Duodenal mucosa (tissue), 2 donors: ENCODE data around the gene TMEM63C.

Source experiments
- H3K27ac ChIP-seq: one replicate; pipeline ENCODE4 v1.7.0; 2013; ENCODE audit warnings: low read depth, low read length
- H3K27me3 ChIP-seq, 2 donors: one replicate each; pipeline ENCODE4 v1.7.0; 2013; ENCODE audit warnings: low read length in 2 of 2, control low read depth in 1 of 2; ENCODE audit not compliant: insufficient read depth in 2 of 2, control insufficient read depth in 1 of 2
- H3K36me3 ChIP-seq, 2 donors: one replicate each; pipeline ENCODE4 v1.7.0; 2013; ENCODE audit warnings: low read length in 2 of 2, control low read depth in 1 of 2; ENCODE audit not compliant: insufficient read depth in 2 of 2, control insufficient read depth in 1 of 2
- H3K4me1 ChIP-seq, 2 donors: one replicate each; pipeline ENCODE4 v1.7.0; 2013; ENCODE audit warnings: low read length in 2 of 2, control low read depth in 1 of 2; ENCODE audit not compliant: insufficient read depth in 2 of 2, control insufficient read depth in 1 of 2
- H3K4me3 ChIP-seq, 2 donors: one replicate each; pipeline ENCODE4 v1.7.0; 2013; ENCODE audit warnings: low read length in 2 of 2, low read depth in 1 of 2
- H3K9ac ChIP-seq, 2 donors: one replicate each; pipeline ENCODE4 v1.7.0; 2013; ENCODE audit warnings: low read length in 2 of 2, low read depth in 1 of 2
- H3K9me3 ChIP-seq, 2 donors: one replicate each; pipeline ENCODE4 v1.7.0; 2013; ENCODE audit warnings: low read length in 2 of 2, control low read depth in 1 of 2; ENCODE audit not compliant: control insufficient read depth in 1 of 2

TMEM63C gene

GRCh38 chr14:77181603-77182437 lies at the start of gene TMEM63C:
TSS of gene TMEM63C (plus strand) at chr14:77181798. CDS start at chr14:77218814, 37,016 bp downstream.
- Histone ChIP-seq H3K36me3 (no peaks in the 10 kb centered on the region), H3K4me1 (peaks cover 15 to 31% of the 10 kb centered on the region in 2 donors), H3K4me3 (peak within 1 kb of the TSS; percentile 51 to 64), H3K27ac (no peak within 1 kb of the TSS), H3K27me3 (peaks cover 19 to 25% of the 10 kb centered on the region in 2 donors), H3K9ac (peak within 1 kb of the TSS in 1 of 2 donors; percentile 19), H3K9me3 (no peaks in the 10 kb centered on the region)

GRCh38 chr14:77131871-77132486 lies 49.6 kb upstream of the TMEM63C start:
- Histone ChIP-seq H3K27me3 (peaks cover 35 to 37% of the 10 kb centered on the region in 2 donors), H3K36me3 (no peaks in the 10 kb centered on the region)

DNA sequence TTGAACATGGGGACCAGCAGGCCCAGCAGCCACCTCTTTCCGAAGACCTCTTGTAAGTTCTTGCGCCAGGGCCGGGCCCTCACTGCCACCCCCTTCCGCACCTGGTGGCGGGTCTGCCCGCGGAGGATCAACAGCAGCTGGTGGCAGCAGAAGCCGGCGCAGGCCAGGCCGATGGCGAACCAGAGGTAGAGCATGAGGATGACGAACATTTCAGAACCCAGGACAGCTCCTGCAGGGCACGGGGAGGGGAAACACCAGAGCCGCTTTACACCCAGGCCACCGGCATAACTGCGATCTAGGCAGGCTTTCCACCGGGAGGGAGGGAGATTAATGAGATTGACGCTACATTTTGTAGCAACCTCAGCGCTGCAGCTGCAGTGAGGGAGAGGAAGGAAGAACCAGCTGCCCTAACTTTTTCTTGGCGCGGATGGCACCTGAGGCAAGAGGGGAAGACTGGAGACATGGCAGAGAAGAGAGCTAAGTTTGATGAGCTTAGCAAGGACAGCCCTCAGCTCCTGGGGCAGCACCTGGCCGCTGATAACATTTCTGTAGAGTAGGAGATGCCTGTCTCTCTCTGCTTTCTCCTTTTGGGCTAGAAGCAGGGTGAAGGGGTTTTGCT lies 47.8 kb upstream of the TMEM63C start:
- H3K27ac ChIP-seq = no peak overlapping the region
- H3K9ac ChIP-seq = no peak overlapping the region
- H3K36me3 ChIP-seq = no peaks in the 10 kb centered on the region
- no peaks in the 10 kb centered on the region for H3K4me1 ChIP-seq
- no peak overlapping the region for H3K4me3 ChIP-seq
- peaks cover 37 to 40% of the 10 kb centered on the region in 2 donors for H3K27me3 ChIP-seq
- no peaks in the 10 kb centered on the region for H3K9me3 ChIP-seq

More at GRCh38 chr14:77131871-77132486, 49.6 kb upstream of the TMEM63C start:
- Histone ChIP-seq H3K9ac (no peak overlapping the region), H3K4me3 (no peak overlapping the region), H3K4me1 (no peaks in the 10 kb centered on the region), H3K9me3 (no peaks in the 10 kb centered on the region), H3K27ac (no peak overlapping the region)

DNA sequence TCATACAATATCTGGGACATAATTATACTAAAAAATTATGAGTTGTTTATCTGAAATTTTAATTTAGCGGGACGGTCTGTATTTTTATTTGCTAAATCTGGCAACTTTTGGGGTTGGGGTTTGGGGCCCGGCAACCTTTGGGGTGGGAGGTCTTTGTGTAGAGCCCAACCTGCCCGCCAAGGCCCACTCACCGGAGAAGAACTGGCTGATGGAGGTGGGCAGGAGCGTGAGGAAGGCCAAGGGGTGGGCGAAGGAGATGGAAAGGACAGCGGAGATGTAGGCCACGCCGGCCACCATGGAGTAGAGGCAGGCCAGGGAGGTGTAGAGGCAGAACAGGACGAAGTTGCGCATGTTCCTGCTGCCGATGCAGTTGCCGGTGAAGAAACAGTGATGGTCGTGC lies 42.6 kb upstream of the TMEM63C start:
- Histone ChIP-seq H3K9ac (no peak overlapping the region), H3K9me3 (no peaks in the 10 kb centered on the region), H3K27ac (no peak overlapping the region), H3K27me3 (peaks cover 66 to 71% of the 10 kb centered on the region in 2 donors), H3K4me3 (no peak overlapping the region), H3K36me3 (no peaks in the 10 kb centered on the region), H3K4me1 (no peaks in the 10 kb centered on the region)

DNA sequence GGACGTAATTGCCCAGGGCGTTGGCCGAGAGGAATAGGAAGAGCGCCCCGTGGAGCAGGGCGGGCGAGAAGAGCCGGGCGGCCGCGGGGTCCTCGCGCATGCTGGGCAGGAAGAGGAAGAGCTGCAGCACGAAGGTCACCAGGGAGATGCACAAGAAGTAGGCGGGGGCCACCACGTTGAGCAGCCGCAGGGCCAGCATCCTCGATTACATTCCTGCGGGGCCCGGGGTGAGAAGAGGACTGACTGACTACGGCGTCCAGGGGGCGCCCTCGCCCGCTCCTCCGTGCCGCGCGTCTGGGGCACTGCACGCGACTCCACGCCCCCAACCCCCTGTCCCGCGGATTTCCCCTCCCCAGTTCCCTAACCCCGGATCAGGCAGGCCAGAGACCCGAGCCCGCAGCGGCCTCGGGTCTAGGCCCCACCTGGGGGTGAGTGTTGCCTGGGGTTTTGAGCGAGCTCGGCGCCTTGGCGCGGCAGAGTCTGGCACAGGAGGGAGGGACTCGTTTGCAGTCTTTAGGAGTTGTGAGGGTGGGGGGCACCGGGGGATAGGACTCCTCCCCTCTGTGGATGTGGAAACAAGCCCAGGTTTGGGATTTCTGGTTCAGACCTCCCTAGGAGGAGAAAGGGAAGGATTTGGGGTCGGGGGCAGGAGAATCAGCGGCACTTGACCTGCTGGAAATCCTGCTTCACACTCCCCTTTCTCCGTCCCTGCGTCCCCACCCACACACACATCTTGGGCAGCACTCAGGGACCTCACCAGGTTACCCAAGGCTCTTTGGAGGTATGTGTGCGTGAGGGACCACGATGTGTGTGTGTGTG lies 41.8 kb upstream of the TMEM63C start:
- H3K4me3 ChIP-seq = no peak overlapping the region
- no peak overlapping the region for H3K9ac ChIP-seq
- no peaks in the 10 kb centered on the region for H3K9me3 ChIP-seq
- H3K27ac ChIP-seq = no peak overlapping the region
- no peaks in the 10 kb centered on the region for H3K36me3 ChIP-seq
- no peaks in the 10 kb centered on the region for H3K4me1 ChIP-seq
- peaks cover 60 to 68% of the 10 kb centered on the region in 2 donors for H3K27me3 ChIP-seq

DNA sequence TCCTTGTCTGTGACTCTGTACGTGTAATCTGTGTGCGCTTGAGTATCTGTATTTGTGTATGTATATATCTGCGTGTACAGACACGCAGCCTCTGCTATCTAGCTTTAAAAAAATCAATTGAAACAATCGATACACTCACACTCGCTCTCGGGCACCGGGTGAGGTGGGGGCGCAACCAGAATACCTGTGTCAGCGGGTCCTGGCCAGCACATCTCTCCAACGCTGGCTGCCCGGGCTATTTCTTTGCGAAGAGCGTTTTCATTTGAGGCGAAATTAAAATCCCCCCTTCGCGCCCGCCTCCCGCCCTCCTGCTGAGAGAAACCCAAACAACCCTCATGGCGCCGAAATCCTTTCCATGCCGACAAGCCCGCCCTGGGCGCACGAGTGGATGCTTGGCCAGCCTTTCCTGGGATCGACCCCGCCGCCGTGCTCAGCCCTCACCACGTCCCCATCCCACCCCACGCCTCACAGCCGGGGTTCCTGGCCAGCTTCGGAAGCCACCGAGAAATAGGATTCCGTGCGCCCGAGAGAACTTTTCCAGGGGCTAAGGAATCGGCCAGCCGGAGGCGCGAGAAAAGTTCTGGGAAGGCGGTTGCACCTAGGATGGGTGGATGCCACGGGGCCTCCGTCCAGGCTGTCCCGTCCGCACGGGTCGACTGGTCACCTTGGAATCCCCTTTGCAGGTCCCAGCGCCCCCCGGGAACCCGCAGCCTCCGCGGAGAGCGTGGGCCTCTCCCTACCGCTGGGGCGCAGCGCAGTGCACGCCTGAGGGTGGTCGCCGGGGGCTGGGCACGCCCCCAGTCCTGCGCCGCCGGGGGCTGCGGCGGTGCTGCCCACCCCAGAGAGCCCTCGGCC lies 41.0 kb upstream of the TMEM63C start:
- Histone ChIP-seq H3K27me3 (peaks cover 60 to 68% of the 10 kb centered on the region in 2 donors), H3K9ac (no peak overlapping the region), H3K4me3 (peak overlapping the region in 1 of 2 donors; percentile 4), H3K9me3 (no peaks in the 10 kb centered on the region), H3K4me1 (no peaks in the 10 kb centered on the region), H3K36me3 (no peaks in the 10 kb centered on the region), H3K27ac (no peak overlapping the region)

- Histone ChIP-seq H3K9me3 (no peaks in the 10 kb centered on the region), H3K36me3 (no peaks in the 10 kb centered on the region), H3K27me3 (peaks cover 65 to 73% of the 10 kb centered on the region in 2 donors), H3K4me3 (peak within 1 kb of the TSS in 1 of 2 donors; percentile 4), H3K4me1 (no peaks in the 10 kb centered on the region), H3K27ac (no peak within 1 kb of the TSS), H3K9ac (no peak within 1 kb of the TSS)
These were observed 40.2 kb upstream of the TMEM63C start, which contains the start of gene ZDHHC22 for GRCh38 chr14:77141214-77142004. TSS of gene ZDHHC22 (minus strand) at chr14:77141791. CDS start at chr14:77139738, 2,053 bp downstream.

GRCh38 chr14:77142005-77142800 lies 39.4 kb upstream of the TMEM63C start:
- Histone ChIP-seq H3K27me3 (peaks cover 64 to 70% of the 10 kb centered on the region in 2 donors), H3K4me3 (no peak overlapping the region), H3K27ac (no peak overlapping the region), H3K36me3 (no peaks in the 10 kb centered on the region), H3K4me1 (no peaks in the 10 kb centered on the region), H3K9me3 (no peaks in the 10 kb centered on the region), H3K9ac (no peak overlapping the region)
